Inflammatory macrophage treated with lipopolysaccharide for 4 hours (primary cell): ENCODE results near the gene ZFYVE21.

Experiments
- DNase-seq: peaks from one replicate; pipeline ENCODE4 v3.0.0-alpha.2; 2020

ZFYVE21 gene

DNA sequence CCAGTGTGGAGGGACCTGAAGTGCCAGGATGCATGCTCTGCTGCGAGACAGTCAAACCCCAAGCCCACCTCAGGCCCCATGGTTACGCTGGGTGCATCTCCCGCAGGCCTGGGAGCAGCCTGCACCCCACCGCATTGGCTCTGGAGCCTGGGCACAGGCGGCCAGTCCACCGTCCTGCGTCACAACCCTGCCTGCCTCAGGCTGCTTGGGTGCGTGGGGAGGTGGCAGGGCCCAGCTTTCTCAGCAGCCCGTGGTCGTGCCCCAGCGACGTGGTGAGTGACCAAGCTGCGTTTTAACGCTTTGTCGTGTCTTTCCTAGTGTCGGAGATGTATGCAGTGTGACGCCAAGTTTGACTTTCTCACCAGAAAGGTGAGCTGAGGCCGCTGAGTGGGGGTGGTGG is 10.9 kb downstream of the ZFYVE21 start:
- no peak for DNase-seq

DNA sequence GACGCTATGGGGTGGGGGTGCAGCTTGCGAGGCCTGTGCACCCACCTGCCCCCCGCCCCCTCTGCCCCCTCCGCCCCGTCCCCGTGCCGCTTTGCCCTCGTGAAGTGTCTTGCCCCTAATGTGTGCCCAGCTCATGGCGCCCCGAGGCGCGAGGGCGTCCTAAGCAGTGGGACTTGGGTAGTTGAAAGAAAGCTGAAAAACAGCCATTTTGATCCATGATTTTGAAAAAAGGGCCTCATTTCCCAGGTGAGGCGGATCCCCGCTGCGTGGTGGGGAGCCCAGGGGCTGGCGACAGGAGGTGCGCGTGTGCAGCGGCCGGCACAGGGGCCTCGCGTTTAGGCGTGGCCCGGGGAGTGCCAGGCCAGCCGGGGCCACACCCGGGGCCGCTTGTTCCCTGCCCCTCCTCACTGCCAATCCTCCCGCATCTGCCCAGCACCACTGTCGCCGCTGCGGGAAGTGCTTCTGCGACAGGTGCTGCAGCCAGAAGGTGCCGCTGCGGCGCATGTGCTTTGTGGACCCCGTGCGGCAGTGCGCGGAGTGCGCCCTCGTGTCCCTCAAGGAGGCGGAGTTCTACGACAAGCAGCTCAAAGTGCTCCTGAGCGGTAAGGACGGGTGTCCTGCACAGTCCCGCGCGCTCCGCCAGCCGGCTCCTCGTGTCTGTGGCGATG is 11.8 kb downstream of the ZFYVE21 start:
- DNase-seq, result no peak

DNA sequence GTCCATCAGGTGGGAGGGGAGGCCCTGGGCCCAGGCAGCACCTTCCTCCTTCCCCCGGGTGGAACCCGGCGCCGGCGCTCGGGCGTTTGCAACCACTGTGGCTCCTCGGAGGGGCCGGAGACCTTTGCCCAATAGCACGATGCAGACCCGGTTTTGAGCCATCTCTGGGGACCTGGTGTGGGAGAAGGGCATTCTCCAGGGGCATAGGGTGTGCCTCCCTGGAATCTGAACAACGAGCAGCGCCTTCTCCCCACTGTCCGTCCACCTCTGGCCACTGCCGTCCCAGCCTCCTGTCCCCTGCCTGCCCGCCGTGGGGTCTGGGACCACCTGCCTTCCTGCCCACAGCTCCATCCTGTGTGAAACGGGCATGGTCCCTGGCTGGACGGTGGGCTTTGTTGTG is 12.5 kb downstream of the ZFYVE21 start:
- no peak for DNase-seq

DNA sequence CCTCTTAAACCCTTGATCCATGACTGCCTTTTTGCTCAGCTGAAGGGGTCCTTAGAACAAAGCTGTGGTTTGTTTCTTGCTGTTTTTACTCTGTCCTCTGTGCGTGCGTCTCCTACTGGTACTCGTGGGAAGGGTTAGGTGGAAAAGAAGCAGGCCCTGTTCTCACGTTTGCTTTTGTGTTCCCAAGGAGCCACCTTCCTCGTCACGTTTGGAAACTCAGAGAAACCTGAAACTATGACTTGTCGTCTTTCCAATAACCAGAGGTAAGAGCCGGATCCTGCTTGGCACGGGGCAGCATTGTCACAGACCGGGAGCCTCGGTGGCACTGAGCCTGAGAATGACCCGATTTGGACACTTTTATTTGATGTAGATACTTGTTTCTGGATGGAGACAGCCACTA is 13.1 kb downstream of the ZFYVE21 start:
- no peak for DNase-seq

DNA sequence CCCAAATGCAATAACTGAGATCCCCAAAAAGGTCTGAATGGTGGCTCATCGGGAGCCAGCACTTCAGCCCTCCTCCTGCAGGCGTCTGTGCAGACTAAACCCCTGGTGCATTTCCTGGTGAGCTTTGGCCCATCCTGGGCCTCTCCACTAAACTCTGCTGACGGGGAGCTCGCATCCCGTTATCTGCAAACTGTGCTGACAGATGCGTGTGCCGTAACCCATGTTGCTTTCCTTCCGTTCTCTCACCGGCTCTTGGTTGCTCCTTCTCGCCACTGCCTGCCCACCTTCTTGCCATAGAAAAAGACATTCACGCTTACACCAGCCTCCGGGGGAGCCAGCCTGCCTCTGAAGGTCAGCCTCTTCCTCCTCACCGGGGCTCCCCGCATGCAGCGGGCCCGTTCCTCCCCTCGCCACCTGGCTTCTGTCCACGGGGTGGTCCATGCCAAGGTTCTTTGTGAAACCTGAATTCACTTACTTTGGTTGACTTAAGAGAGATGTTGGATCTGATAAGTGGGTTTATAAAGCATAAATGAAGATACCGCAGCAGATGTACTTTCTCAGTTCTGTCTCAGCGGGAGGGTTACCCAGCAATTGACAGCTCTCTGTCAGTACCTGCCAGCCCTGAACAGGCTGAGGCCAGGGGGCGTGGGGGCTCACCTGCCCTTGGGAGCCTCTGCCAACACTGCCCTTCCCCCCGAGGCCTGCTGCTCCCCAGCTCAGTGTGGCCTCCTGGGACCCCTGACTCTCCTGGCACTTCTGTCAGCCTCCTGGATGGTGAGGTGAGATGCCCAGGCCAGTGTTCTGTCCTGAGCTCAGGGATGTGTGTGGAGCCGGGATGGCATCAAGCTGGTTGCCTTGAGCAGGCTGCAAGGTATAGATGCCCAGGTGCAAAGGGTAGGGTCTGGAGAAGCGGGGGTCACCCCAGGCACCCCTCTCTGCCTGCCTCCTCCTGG is 14.2 kb downstream of the ZFYVE21 start:
- no peak for DNase-seq

DNA sequence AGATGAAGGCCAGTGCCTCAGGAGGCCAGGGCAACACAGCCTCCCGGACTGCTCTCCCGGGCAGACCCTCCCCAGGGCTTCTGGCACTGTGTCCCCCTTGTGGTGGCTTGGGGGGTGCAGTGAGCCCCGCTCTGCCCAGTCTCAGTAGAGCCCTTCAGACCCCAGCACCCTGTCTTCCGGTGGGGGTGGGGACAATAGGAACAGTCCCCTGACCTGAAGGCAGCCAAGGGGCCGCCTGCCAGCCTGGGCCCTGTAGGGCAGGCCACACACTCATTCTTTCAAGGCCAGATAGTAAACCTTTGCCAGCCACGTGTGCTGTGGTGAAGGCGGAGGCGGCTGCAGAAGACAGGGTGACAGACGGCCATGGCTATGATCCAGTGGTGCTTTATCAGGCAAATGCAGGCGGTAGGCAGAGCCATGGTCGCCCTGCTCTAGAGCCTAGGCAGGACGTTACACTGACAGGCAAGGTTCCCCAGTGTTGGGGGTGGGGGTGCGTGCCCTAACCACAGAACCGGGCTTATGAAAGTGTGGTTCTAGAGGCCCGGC is 15.0 kb downstream of the ZFYVE21 start:
- DNase-seq, result no peak

DNA sequence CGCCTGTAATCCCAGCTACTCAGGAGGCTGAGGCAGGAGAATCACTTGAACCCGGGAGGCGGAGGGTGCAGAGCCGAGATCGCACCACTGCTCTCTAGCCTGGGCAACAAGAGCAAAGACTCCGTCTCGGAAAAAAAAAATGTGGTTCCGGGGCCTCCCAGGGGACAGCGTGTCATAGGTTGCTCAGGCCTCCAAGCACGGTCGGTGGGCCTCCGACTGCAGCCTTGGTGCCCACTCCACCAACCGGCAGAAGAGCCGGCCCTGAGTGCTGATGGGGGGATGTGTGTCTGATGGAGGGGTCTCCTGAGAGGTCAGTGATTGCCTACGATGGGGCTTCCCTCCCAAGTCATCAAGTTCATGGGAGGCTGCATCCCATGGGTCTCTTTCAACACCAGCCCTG is 15.9 kb downstream of the ZFYVE21 start:
- no peak for DNase-seq

DNA sequence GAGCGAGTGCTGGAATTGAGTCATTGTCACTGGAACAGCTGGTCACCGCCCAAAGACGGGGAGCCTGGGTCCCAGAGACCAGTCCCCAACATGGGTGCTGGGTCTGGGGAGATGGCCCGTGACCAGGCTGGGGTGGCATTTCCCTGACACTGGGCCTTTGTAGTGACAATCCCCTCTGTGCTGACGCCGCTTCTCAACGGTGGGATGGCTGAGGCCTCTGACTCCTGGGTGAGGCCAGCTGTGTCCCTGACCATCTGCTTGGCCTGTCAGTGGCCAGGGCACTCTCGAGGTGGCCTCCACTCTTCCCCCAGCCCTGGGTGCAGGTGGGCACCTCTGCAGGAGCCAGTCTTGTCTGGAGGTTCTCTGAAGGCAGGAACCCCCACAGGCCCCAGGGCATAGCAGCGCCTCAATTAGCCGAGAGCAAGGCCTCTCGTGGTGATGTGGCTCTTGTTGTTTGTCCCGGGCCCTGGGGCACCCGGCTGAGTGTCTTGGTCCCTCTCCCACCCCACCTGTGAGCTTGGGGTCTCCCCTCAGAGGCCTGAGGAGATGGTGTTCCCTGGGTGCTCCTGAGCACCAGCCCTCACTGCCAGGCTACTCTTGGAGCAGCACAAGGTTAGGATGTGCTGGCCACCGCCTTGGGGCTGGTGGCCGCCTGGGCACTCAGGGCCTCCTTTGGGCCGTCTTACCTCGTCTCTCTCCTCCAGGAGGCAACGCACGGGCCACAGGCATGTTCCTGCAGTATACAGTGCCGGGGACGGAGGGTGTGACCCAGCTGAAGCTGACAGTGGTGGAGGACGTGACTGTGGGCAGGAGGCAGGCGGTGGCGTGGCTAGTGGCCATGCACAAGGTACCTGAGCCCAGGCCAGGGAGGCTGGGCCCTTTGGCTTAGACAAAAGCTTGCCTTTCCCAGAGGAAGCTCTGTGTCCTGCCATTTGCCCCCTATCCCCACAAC is 16.6 kb downstream of the ZFYVE21 start:
- no peak for DNase-seq

DNA sequence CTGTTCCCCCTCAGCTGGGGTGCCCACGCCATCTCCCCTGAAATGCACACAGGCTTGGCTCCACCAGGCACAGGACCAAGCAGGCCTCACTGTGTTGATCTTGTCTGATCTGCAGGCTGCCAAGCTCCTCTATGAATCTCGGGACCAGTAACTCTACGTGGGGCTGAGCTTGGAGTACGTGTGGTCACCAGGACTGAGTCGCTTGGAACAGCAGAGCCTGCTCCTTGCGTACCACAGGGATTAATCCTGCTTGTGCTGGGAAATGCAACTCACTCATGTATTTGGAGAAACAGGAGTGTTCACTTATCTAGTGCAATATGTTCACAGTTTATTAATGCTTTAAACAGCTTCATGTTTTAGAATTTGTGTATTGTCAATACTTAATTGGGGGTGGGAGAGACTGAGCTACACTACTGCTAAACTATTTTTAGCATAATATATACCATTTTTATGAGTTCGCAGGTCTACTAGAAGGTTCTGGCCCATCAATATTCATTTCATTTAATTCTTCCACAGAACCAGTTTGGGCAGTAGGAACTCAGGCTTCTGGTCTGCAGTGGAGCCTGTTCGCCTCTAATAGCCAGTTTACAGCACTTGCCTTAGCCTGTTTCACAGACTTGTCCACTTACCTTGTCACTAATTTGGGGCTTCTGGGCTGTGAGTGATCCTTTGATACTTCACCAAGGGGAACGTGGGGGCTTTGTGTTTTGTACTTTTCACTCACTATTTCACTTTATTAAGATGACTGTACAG is 17.4 kb downstream of the ZFYVE21 start:
- DNase-seq, result no peak

DNA sequence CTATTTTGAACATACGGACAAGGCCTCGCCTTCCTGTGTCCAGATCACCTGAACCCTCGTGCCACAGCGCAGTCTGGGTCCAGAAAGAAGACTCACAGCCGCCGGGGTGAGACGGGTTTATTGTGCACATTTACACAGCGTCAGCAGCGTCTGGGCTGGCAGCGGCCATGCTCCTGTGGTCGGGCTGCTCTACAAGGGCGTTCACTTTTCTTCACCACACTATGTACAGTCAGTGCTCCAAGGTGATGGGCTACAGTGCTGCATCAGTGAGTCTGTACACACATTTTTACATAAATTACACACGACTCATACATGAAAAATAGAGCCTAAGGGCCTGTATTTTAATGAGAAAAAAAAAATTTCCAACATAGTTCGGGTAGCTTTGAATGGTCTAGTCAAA is 18.0 kb downstream of the ZFYVE21 start:
- DNase-seq, result no peak

DNA sequence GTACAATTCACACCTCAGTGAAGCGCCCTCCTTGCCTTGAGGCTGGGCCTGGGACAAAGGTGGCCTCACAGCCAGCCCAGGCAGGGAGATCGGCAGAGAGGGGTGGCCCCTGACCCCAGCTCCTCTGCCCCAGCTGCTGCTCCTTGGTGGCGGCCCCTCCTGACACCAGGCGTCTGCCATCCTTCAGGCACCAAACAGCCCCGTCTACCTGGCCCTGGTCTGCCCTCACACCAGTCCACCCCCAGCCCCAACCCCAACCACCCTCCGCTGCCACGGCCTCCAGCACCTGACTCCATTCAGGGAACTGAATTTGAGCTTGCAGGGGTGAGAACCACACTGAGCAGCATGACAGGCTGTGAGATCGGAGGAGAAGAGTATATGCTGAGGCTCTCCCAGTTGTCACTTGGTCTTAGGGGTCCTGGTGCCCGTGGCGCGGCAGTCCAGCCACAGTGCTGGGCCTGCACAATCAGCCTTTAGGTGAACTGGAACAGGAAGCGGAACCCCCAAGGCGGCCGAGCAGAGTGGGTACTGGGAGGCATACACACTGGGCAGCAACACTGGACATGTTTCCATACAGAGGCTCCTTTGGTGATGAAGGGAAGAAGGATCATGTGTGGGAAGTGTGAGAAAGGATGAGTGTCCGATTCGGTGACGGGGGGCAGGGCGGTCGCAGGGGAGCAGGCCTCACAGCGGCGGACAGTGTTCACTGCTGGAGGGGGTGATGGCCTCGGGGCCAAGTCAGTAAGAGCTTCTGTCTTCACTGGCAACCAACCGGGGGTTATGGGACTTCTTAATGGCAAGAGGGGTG is 18.7 kb downstream of the ZFYVE21 start:
- DNase-seq, result no peak

DNA sequence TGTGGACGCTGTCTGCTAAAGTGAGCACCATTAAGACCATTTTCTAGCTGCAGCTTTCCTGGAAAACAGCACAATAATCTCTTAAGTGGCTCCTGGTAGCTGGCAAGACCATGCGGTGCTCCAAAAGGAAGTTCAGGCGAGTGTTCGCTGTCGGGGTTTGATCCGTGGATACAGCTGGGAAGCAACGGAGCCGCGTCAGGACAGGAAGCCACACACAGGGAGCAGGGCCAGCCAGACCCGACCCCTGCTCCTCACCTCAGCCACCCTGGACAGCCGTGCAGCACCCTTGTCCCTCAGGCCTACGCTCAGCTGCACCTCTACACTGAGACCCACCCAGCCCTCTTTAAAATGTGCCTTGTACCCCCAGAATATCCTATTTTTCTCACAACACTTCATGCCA is 19.4 kb downstream of the ZFYVE21 start:
- no peak for DNase-seq

DNA sequence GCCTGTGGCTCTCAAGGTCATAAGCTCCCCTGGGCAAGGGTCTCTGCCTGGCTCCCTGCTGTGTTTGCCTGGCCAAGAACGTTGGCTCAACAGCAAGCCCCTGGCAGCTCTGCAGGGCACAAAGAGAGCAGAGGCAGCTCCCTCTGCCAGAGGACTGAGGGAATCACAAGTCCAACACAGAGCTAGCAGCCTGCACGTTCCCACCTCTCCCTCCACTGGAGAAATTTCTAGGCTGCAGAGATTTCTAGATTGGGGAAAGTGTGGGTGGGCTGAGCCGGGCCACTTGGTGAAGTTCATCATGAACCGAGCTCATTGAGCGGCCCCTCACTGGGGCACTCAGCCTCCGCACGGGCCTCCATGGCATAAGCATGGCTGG is 19.8 kb downstream of the ZFYVE21 start:
- DNase-seq, result no peak

DNA sequence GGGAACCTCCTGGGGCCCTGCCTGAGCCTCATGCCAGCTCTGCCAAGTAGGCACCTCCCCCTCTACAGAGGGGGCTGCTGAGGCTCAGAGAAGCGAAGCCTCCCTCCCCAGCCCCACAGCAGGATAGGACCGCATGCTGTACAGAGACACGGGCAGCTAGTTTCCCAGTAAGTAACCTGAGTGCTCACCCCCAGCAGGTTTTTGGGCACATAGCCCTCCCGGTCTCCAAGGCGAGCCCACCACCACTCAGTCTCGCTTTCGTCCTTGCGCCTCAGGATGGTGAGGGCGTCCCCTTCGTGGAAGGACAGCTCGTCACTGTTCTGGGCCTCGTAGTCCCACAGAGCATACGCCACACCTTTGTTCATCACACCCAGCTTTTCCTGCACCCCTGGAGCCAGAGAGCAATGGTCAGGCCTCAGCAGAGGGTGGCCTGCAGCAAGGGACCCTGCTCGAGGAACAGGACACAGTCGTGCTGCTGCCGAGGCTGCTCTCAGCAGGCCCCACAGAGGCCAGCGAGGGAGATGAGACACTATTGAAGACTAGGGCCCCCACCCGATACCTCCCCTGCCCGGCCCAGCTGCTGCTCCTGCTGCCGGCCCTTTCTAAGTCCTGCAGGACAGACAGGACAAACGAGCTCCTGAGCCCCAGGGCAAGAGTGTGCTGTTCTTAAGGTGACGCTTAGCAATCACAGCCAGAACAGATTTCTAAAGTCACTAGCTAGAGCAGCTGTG is 20.4 kb downstream of the ZFYVE21 start:
- no peak for DNase-seq

DNA sequence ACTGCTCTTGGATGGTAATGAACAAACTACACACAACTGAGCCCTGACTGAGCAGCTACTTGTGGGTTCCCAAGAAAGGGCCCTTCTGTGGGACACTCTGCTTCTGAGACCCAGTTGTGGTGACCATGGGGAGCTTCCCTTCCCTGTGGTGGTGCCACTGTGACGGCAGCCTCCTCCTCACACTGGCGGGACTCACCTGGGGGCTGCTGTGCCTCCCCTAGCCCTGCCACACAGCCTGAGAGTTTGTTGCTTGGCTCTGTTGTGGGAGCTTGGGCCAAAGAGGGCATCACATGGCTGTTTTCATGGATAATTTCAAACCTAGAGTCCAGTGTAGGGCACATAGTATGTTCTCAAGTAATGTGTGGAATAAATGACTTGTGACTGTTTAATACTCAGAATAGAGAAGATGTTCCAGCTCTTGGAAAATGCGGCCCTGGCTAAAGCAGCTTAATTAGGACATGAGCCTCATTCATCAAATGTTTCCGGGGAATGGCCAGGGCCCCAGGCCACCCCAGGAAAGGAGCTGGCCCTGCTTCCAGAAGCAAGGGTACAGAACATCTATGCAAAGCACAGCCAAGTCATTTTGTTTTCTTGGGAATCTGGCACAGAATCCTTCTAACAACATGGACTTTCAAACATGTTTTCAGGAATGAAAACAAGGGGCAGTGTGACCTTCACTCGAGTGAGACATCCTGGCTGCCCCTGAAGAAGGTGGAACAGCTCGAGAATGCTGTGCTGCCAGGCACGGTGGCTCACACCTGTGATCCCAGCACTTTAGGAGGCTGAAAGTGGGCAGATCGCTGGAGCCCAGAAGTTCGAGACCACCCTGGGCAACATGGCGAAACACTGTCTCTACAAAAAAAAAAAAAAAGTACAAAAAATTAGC is 21.2 kb downstream of the ZFYVE21 start:
- DNase-seq, result no peak

DNA sequence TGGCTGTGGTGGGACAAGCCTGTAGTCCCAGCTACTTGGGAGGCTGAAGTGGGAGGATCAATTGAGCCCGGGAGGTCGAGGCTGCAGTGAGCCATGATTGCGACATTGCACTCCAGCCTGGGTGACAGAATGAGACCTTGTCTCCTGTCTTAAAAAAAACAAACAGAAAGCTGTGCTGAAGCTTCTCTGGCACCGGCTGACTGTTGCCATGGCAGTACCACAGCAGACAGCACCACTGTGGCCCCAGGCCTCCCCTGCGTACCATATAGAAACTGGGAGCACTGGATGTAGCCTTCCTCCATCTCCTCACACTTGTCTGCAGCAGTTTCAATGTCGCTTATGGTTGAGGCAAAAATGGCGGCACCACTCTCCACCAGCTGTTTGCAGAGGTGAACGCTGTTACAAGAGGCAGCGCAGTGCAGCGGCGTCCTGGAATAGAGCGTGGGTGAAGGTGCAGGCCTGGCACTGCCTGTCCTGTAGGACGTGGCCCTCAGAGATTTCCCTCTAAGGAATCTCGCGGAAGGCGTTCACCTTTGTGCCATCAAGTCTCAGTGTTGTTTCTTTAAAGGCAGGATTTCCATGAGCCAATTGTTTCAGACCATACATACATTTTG is 21.9 kb downstream of the ZFYVE21 start:
- no peak for DNase-seq

DNA sequence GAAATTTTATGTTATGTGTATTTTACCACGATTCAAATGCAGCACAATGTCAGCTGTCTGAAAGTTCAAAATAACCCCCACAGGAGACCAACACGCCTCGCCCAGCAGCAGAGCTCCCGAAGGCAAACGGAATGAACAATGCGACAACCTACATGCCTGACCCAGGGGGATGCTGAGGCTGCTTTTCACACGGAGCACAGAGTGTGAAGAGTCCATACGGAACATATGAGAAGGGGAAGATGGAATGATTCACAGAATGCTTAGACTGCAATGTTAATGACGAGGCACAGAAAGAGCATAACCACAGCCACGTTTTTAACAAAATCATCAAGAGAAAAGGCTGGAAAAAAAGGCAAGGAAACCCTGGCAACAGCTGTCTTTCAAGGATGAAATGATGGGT is 22.6 kb downstream of the ZFYVE21 start:
- DNase-seq, result no peak

DNA sequence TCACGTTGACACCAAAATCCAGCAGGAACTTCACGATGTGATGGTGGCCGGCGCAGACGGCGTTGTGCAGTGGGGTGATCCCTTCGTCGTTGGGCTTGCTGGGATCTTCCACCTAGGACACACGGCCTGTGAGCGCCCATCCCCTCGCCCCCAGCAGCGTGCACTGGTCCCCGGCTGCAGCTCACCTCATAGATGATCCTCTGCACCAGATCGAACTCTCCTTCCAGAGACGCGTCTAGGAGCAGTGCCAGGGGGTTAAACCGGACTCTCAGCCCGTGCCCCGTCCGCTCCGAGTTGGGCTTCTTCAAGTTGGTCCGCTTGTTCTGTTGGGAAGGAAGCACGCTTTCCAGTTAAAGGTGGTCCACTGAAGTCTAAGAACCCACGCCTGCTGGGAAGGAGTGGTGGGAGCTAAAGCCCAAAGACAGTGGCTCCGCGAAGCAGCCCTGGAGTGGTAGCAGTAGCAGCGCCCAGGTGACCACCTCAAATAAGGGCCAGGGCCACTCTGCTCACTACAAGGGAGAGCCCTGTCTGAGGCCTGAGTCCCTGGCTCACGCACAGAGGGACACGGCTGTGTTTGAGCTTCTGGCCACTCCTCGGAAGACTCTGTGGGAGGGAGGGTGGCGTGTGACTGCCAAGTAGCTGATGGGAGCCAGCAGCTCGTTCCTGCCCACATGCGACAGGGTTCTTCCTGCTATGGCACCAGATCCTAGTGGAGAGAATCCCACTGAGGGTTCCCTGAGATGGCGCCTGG is 23.3 kb downstream of the ZFYVE21 start:
- no peak for DNase-seq
